GM19468 (cell line): ENCODE data around the gene PRR33.
"Not testable (repeated sequence)": the region's sequence is repeated elsewhere in the genome, so short reads cannot be mapped to it uniquely, and the experiment has no call there.

ENCODE experiments used
- ATAC-seq: cut with Tn5 transposase; IDR thresholded peaks from one replicate; pipeline ENCODE4 v1.9.1; 2021; ENCODE audit warnings: mild to moderate bottlenecking, moderate library complexity, moderate number of reproducible peaks; ENCODE audit not compliant: unreplicated experiment; ENCODE audit errors: extremely low read depth

PRR33 gene

GRCh38 chr11:1878137-1879031, 13.3 kb downstream of the PRR33 start:
- no peak for ATAC-seq

- ATAC-seq = no peak
Measured at GRCh38 chr11:1877211-1878136, 14.2 kb downstream of the PRR33 start.

GRCh38 chr11:1876361-1877063, 15.2 kb downstream of the PRR33 start:
- ATAC-seq = no peak

GRCh38 chr11:1875851-1876301, 15.8 kb downstream of the PRR33 start:
- not testable (repeated sequence) for ATAC-seq

- no peak for ATAC-seq
Measured at GRCh38 chr11:1875093-1875850, 16.4 kb downstream of the PRR33 start.

GRCh38 chr11:1874441-1875092, 17.1 kb downstream of the PRR33 start:
- ATAC-seq = not testable (repeated sequence)

- ATAC-seq = not testable (repeated sequence)
Measured at GRCh38 chr11:1873813-1874150, 17.9 kb downstream of the PRR33 start.

GRCh38 chr11:1873048-1873812, 18.5 kb downstream of the PRR33 start:
- no peak for ATAC-seq

GRCh38 chr11:1872267-1872985, 19.3 kb downstream of the PRR33 start:
- ATAC-seq = no peak

GRCh38 chr11:1871531-1871930, 20.2 kb downstream of the PRR33 start:
- ATAC-seq = no peak

GRCh38 chr11:1870721-1871466, 20.8 kb downstream of the PRR33 start:
- ATAC-seq = no peak

GRCh38 chr11:1870326-1870696, 21.4 kb downstream of the PRR33 start:
- ATAC-seq = no peak

GRCh38 chr11:1869427-1870325, 22.0 kb downstream of the PRR33 start:
- no peak for ATAC-seq

- ATAC-seq = no peak
Measured at GRCh38 chr11:1868636-1869291, 22.9 kb downstream of the PRR33 start.

- ATAC-seq = no peak
Measured at GRCh38 chr11:1868056-1868635, 23.5 kb downstream of the PRR33 start.
